SK-N-SH (cell line): ENCODE data around the gene OR10G2.

Experiments used
- RAD21 ChIP-seq: IDR thresholded peaks from 2 replicates; pipeline ENCODE4 v1.6.1; 2012; ENCODE audit warnings: mild to moderate bottlenecking, low read length
- TF ChIP-seq, protein P1 (sequence below): IDR thresholded peaks from 2 replicates; pipeline ENCODE4; 2012
- TF ChIP-seq, protein P2 (sequence below): fragments of 200-600 bp; sonication (generic); IDR thresholded peaks from 2 replicates; pipeline ENCODE4 v1.6.1; 2017; ENCODE audit warnings: antibody characterized with exemption, mild to moderate bottlenecking, moderate library complexity

DNA sequence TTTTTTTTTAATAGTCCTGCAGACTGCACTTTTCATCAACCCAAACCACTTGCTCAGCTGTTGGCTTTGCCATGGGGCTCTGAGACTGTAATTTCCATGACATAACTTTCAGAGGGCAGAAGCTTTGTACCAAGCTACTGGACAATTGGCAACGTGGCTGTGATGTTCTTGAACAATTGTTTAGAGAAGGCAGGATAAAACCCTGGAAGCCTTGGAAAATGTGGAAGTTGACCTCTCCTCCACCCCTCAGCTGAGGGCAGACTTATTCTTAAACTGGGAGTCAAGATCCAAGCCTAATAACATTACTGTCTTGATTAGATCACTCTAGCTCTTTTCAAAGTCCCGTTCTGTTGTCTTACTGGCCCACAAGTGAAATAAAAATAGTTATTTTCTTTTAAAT, 36.6 kb upstream of the OR10G2 start:
- no peak for TF ChIP-seq RAD21
- TF ChIP-seq, protein P1, sequence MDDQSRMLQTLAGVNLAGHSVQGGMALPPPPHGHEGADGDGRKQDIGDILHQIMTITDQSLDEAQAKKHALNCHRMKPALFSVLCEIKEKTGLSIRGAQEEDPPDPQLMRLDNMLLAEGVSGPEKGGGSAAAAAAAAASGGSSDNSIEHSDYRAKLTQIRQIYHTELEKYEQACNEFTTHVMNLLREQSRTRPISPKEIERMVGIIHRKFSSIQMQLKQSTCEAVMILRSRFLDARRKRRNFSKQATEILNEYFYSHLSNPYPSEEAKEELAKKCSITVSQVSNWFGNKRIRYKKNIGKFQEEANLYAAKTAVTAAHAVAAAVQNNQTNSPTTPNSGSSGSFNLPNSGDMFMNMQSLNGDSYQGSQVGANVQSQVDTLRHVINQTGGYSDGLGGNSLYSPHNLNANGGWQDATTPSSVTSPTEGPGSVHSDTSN = no peak
- TF ChIP-seq, protein P2, sequence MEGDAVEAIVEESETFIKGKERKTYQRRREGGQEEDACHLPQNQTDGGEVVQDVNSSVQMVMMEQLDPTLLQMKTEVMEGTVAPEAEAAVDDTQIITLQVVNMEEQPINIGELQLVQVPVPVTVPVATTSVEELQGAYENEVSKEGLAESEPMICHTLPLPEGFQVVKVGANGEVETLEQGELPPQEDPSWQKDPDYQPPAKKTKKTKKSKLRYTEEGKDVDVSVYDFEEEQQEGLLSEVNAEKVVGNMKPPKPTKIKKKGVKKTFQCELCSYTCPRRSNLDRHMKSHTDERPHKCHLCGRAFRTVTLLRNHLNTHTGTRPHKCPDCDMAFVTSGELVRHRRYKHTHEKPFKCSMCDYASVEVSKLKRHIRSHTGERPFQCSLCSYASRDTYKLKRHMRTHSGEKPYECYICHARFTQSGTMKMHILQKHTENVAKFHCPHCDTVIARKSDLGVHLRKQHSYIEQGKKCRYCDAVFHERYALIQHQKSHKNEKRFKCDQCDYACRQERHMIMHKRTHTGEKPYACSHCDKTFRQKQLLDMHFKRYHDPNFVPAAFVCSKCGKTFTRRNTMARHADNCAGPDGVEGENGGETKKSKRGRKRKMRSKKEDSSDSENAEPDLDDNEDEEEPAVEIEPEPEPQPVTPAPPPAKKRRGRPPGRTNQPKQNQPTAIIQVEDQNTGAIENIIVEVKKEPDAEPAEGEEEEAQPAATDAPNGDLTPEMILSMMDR = no peak
